ENCODE data around the gene ETV5.

ETV5 gene

DNA sequence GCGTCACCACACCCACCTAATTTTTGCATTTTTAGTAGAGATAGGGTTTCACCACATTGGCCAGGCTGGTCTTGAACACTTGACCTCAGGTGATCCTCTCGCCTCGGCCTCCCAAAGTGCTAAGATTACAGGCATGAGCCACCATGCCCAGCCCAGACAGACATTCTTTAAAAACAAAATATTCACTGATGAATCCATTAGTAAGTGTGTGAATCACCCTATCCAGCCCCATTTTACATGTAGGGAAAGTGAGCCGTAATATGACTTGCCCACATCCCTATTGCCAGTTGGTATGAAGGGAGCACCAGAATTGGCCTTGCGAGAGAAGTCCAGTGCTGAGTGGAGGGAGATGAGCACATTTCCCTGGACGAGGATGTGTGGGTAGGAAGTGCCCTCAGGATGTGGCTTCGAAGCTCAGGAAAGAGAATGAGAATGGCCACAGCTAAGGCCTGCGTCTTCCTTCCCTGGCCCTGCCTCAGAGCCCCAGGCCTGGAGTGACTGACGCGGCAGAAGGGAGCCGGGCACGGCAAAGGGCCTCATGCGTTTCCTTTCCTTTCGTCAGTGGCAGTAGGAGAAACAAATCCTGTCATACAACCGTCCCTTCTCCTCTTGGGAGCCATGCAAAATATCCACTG lies 28.3 kb upstream of the ETV5 start:
- Histone ChIP-seq H3K36me3 (ENCODE audit: control insufficient read depth, insufficient read depth, low read length) (no peaks in the 10 kb centered on the region), H3K79me2 (no peaks in the 10 kb centered on the region), H3K9me3 (ENCODE audit: control insufficient read depth, low read length) (no peaks in the 10 kb centered on the region), H2AFZ (no peak overlapping the region), H3K9ac (no peak overlapping the region), H3K4me1 (no peaks in the 10 kb centered on the region), H3K4me3 (ENCODE audit: low read depth, low read length) (no peak overlapping the region), H3K4me2 (ENCODE audit: low read length) (no peak overlapping the region), H3K27me3 (ENCODE audit: control insufficient read depth, insufficient read depth, low read length) (no peaks in the 10 kb centered on the region), H3K27ac (no peak overlapping the region)
- TF ChIP-seq, protein P1, sequence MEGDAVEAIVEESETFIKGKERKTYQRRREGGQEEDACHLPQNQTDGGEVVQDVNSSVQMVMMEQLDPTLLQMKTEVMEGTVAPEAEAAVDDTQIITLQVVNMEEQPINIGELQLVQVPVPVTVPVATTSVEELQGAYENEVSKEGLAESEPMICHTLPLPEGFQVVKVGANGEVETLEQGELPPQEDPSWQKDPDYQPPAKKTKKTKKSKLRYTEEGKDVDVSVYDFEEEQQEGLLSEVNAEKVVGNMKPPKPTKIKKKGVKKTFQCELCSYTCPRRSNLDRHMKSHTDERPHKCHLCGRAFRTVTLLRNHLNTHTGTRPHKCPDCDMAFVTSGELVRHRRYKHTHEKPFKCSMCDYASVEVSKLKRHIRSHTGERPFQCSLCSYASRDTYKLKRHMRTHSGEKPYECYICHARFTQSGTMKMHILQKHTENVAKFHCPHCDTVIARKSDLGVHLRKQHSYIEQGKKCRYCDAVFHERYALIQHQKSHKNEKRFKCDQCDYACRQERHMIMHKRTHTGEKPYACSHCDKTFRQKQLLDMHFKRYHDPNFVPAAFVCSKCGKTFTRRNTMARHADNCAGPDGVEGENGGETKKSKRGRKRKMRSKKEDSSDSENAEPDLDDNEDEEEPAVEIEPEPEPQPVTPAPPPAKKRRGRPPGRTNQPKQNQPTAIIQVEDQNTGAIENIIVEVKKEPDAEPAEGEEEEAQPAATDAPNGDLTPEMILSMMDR (IDR thresholded peaks at IDR 0.05): no peak

DNA sequence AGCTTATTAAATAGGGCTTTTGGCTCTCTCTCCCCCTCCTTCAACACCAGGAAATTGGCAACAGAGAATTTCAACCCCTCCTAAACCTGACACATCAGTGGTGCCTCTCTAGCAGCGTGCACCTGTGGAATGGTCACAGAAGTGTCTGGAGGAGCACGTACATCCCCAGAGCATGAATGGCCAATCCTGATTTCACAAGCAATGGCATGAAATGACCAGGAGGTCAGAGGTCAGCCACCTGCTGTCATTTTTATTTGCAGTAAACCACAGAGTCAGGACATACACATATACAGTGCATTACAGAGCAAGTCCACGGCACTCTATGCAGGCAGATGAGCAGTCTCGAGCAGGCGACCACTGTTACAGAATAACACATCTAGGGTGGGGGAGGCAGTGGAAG lies 25.1 kb upstream of the ETV5 start:
- H3K9me3 ChIP-seq (ENCODE audit: control insufficient read depth, low read length): no peaks in the 10 kb centered on the region
- H3K4me2 ChIP-seq (ENCODE audit: low read length): no peak overlapping the region
- H3K9ac ChIP-seq: no peak overlapping the region
- H3K27ac ChIP-seq: no peak overlapping the region
- no peaks in the 10 kb centered on the region for H3K27me3 ChIP-seq (ENCODE audit: control insufficient read depth, insufficient read depth, low read length)
- no peak overlapping the region for H3K4me3 ChIP-seq (ENCODE audit: low read depth, low read length)
- no peaks in the 10 kb centered on the region for H3K4me1 ChIP-seq
- H3K79me2 ChIP-seq: no peaks in the 10 kb centered on the region
- H3K36me3 ChIP-seq (ENCODE audit: control insufficient read depth, insufficient read depth, low read length): no peaks in the 10 kb centered on the region
- TF ChIP-seq, protein P1 (IDR thresholded peaks at IDR 0.05): no peak
- H2AFZ ChIP-seq: no peak overlapping the region

DNA sequence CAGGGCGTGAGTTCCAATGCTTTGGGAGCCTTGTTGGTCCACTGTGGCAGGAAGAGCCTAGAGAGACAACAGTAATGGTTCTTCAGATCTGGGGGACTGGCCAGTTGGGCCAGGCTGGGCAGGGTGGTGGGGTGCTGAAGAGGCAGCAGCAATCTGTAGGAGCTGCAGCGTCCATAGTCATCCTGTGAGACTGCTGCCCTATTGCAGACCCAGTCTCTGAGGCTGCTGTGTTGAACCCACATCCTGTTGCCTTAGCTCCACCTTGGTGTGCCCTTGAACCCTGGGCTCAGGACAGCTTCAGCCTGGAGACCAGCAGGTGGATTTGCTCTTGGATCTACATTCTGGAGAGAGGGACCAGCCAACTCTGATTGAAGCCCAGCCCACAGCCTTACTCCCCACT lies 23.6 kb upstream of the ETV5 start:
- no peak overlapping the region for H3K4me3 ChIP-seq (ENCODE audit: low read depth, low read length)
- no peak overlapping the region for H2AFZ ChIP-seq
- H3K4me2 ChIP-seq (ENCODE audit: low read length): no peak overlapping the region
- H3K27me3 ChIP-seq (ENCODE audit: control insufficient read depth, insufficient read depth, low read length): no peaks in the 10 kb centered on the region
- H3K9ac ChIP-seq: no peak overlapping the region
- H3K27ac ChIP-seq: no peak overlapping the region
- no peaks in the 10 kb centered on the region for H3K4me1 ChIP-seq
- no peaks in the 10 kb centered on the region for H3K79me2 ChIP-seq
- H3K36me3 ChIP-seq (ENCODE audit: control insufficient read depth, insufficient read depth, low read length): no peaks in the 10 kb centered on the region
- TF ChIP-seq, protein P1 (IDR thresholded peaks at IDR 0.05): no peak
- H3K9me3 ChIP-seq (ENCODE audit: control insufficient read depth, low read length): no peaks in the 10 kb centered on the region

DNA sequence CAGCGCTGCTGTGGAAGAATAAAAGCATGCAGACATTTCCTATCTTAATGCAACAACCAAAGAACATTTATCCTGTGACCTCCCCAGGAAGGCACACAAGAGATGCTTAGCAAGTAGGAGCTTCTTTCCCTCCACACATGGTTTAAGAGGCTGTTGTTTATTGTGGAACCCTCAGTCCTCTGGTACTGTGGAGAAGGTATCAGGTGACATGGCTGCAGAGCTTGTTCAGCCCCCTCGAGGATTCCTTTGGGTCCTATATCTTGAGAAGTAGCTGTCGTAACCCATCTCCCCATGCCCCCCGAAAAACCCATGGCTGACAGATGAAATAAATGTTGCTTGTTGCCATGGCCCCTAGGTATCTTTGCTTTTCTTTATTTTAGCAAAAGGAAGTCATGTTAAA lies 20.3 kb upstream of the ETV5 start:
- Histone ChIP-seq H3K27me3 (ENCODE audit: control insufficient read depth, insufficient read depth, low read length) (no peaks in the 10 kb centered on the region), H3K4me1 (no peaks in the 10 kb centered on the region), H3K9me3 (ENCODE audit: control insufficient read depth, low read length) (no peaks in the 10 kb centered on the region), H3K27ac (no peak overlapping the region), H3K4me3 (ENCODE audit: low read depth, low read length) (no peak overlapping the region), H3K79me2 (no peaks in the 10 kb centered on the region), H3K4me2 (ENCODE audit: low read length) (no peak overlapping the region), H3K36me3 (ENCODE audit: control insufficient read depth, insufficient read depth, low read length) (no peaks in the 10 kb centered on the region), H2AFZ (no peak overlapping the region), H3K9ac (no peak overlapping the region)
- TF ChIP-seq, protein P1 (IDR thresholded peaks at IDR 0.05): no peak

DNA sequence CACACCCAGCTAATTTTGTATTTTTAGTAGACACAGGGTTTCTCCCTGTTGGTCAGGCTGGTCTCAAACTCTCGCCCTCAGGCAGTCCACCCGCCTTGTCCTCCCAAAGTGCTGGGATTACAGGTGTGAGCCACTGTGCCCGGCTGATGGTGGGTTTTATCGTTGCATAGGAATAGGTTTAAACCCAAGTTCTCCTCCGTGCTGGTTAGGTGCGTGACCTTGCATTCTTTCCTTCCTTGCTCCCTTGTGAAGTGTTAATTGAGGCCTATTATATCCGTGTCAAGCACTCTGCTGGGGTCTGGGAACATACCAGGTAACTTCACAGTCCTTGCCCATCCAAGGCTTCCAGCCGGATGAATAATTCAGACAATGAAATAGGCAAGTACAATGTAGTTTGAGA lies 19.3 kb upstream of the ETV5 start:
- Histone ChIP-seq H3K4me1 (no peaks in the 10 kb centered on the region), H3K27me3 (ENCODE audit: control insufficient read depth, insufficient read depth, low read length) (no peaks in the 10 kb centered on the region), H3K9me3 (ENCODE audit: control insufficient read depth, low read length) (no peaks in the 10 kb centered on the region), H3K4me2 (ENCODE audit: low read length) (no peak overlapping the region), H3K27ac (no peak overlapping the region), H3K9ac (no peak overlapping the region), H2AFZ (no peak overlapping the region), H3K79me2 (no peaks in the 10 kb centered on the region), H3K4me3 (ENCODE audit: low read depth, low read length) (no peak overlapping the region), H3K36me3 (ENCODE audit: control insufficient read depth, insufficient read depth, low read length) (no peaks in the 10 kb centered on the region)
- TF ChIP-seq, protein P1 (IDR thresholded peaks at IDR 0.05): no peak

All from parathyroid adenoma (tissue), 2 donors.